Activated CD8-positive, alpha-beta memory T cell treated with anti-CD3 and anti-CD28 coated beads for 4 hours (primary cell): ENCODE results near the gene TRIO.

Source experiments
- DNase-seq, 2 donors: peaks; one replicate each; pipeline ENCODE4 v3.0.0-alpha.2; 2020; ENCODE audit warnings: low read depth in 2 of 2

TRIO gene

GRCh38 chr5:14394365-14394764 is 251.2 kb downstream of the TRIO start:
- DNase-seq: no peak

GRCh38 chr5:14395411-14395810 is 252.3 kb downstream of the TRIO start:
- DNase-seq: no peak

- DNase-seq: no peak
These were observed 252.9 kb downstream of the TRIO start for GRCh38 chr5:14396066-14396465.

- DNase-seq: no peak
These were observed 253.6 kb downstream of the TRIO start for GRCh38 chr5:14396737-14397136.

GRCh38 chr5:14397717-14398116 is 254.6 kb downstream of the TRIO start:
- DNase-seq: no peak

GRCh38 chr5:14399054-14399692 is 256.0 kb downstream of the TRIO start:
- no peak for DNase-seq

- DNase-seq: no peak
These were observed 256.9 kb downstream of the TRIO start for GRCh38 chr5:14400085-14400484.

- no peak for DNase-seq
These were observed 257.5 kb downstream of the TRIO start for GRCh38 chr5:14400611-14401010.

- DNase-seq: no peak
These were observed 258.5 kb downstream of the TRIO start for GRCh38 chr5:14401639-14402038.

- no peak for DNase-seq
These were observed 259.3 kb downstream of the TRIO start for GRCh38 chr5:14402424-14402823.

- DNase-seq: no peak
These were observed 261.6 kb downstream of the TRIO start for GRCh38 chr5:14404780-14405179.

GRCh38 chr5:14405267-14405666 is 262.1 kb downstream of the TRIO start:
- DNase-seq: no peak

GRCh38 chr5:14405706-14406553 is 262.8 kb downstream of the TRIO start:
- DNase-seq: no peak

GRCh38 chr5:14406554-14406849 is 263.4 kb downstream of the TRIO start:
- no peak for DNase-seq

GRCh38 chr5:14407051-14407450 is 263.9 kb downstream of the TRIO start:
- DNase-seq: no peak

GRCh38 chr5:14407746-14408175 is 264.6 kb downstream of the TRIO start:
- DNase-seq: no peak

- no peak for DNase-seq
These were observed 265.9 kb downstream of the TRIO start for GRCh38 chr5:14408969-14409586.

GRCh38 chr5:14410068-14410393 is 266.9 kb downstream of the TRIO start:
- DNase-seq: no peak

- DNase-seq: no peak
These were observed 267.5 kb downstream of the TRIO start for GRCh38 chr5:14410394-14411201.

GRCh38 chr5:14411216-14411615 is 268.1 kb downstream of the TRIO start:
- DNase-seq: no peak

GRCh38 chr5:14413331-14413750 is 270.2 kb downstream of the TRIO start:
- DNase-seq: no peak

GRCh38 chr5:14414007-14414406 is 270.9 kb downstream of the TRIO start:
- DNase-seq: no peak
